LNCaP clone FGC (cell line): ENCODE data around the gene PNPLA6.
"Not testable (repeated sequence)": the region's sequence is repeated elsewhere in the genome, so short reads cannot be mapped to it uniquely, and the experiment has no call there.

Experiments used
- DNase-seq: peaks from one replicate; pipeline ENCODE4 v3.0.0-alpha.2; 2011; ENCODE audit warnings: low read depth
- H3K4me3 ChIP-seq: 2 replicates; pipeline ENCODE4 v1.5.1; 2011; ENCODE audit warnings: mild to moderate bottlenecking, low read depth, low read length, control low read depth
- CTCF ChIP-seq: IDR thresholded peaks from 2 replicates; pipeline ENCODE4 v1.5.1; 2012; ENCODE audit warnings: mild to moderate bottlenecking; ENCODE audit not compliant: control insufficient read depth, insufficient read depth; ENCODE audit errors: extremely low read depth

PNPLA6 gene

GRCh38 chr19:7570761-7571160 lies 35.2 kb downstream of the PNPLA6 start:
- DNase-seq: no peak
- no peak for TF ChIP-seq CTCF
- H3K4me3 ChIP-seq: no peak overlapping the region

- no peak for TF ChIP-seq CTCF
- no peak overlapping the region for H3K4me3 ChIP-seq
- no peak for DNase-seq
Measured at GRCh38 chr19:7575434-7576040, 40.0 kb downstream of the PNPLA6 start.

GRCh38 chr19:7577422-7577821 lies 41.9 kb downstream of the PNPLA6 start:
- H3K4me3 ChIP-seq, DNase-seq: not testable (repeated sequence)

- H3K4me3 ChIP-seq: no peak overlapping the region
- no peak for TF ChIP-seq CTCF
- DNase-seq: no peak
Measured at GRCh38 chr19:7578127-7578526, 42.6 kb downstream of the PNPLA6 start.

GRCh38 chr19:7579182-7579581 lies 43.7 kb downstream of the PNPLA6 start:
- no peak overlapping the region for H3K4me3 ChIP-seq
- TF ChIP-seq CTCF: no peak
- no peak for DNase-seq

- TF ChIP-seq CTCF: no peak
Measured at GRCh38 chr19:7582446-7582845, 46.9 kb downstream of the PNPLA6 start.

GRCh38 chr19:7589822-7590221 lies 54.3 kb downstream of the PNPLA6 start:
- DNase-seq: no peak
- no peak for TF ChIP-seq CTCF
- H3K4me3 ChIP-seq: no peak overlapping the region

More at GRCh38 chr19:7582446-7582845, 46.9 kb downstream of the PNPLA6 start:
- no peak overlapping the region for H3K4me3 ChIP-seq
- DNase-seq: no peak
